Endothelial cell of umbilical vein (primary cell): Measurements from ENCODE around the gene BICD2. TPM values are rescaled to one million over a fixed set of nuclear protein-coding genes. Genes with fewer than 3 reads are reported as not detected.

Source experiments
- BruUV-seq: library from RNA; stranded (reverse); fragments of 400-500 nt; replicated peaks from 2 replicates; lab custom pipeline; 2021; lab: Mats Ljungman, UMichigan
- CTCF ChIA-PET: fragments of 300-600, 350-600 bp; sonication (Branson Sonifier 250); formaldehyde crosslinking; loops from one replicate; lab custom pipeline; 2021; ENCODE audit warnings: antibody characterized with exemption, inconsistent platforms; lab: Charles Lee
- POLR2A ChIA-PET: fragments of 300-600, 350-600 bp; sonication (Branson Sonifier 250); formaldehyde crosslinking; loops from one replicate; lab custom pipeline; 2021; ENCODE audit warnings: antibody characterized with exemption, inconsistent platforms; lab: Charles Lee
- DNase-seq: peaks from one replicate; pipeline ENCODE4 v3.0.0-alpha.2; 2011; ENCODE audit warnings: low read depth, low spot score
- FAIRE-seq: peaks from 2 replicates; lab custom pipeline; 2011; peaks lifted over from hg19 to GRCh38; lab: Jason Lieb, UNC
- H2AFZ ChIP-seq: 2 replicates; pipeline ENCODE4 v1.6.0; 2012; ENCODE audit warnings: low read depth, low read length, control low read depth, inconsistent platforms
- H3K27ac ChIP-seq: 2 replicates; pipeline ENCODE4 v1.5.1; 2011; ENCODE audit warnings: low read depth, mild to moderate bottlenecking, control low read depth, low read length, moderate library complexity; ENCODE audit not compliant: insufficient read depth
- H3K27me3 ChIP-seq, 2 experiments: 2 replicates each; pipeline versions ENCODE4 v1.6.0 to v1.6.1; 2011; ENCODE audit warnings: low read length in 2 of 2, mixed read lengths in 1 of 2; ENCODE audit not compliant: control insufficient read depth in 2 of 2, insufficient read depth in 2 of 2
- H3K36me3 ChIP-seq, 2 experiments: 2 replicates in 1 of 2; 3 replicates in 1 of 2; pipeline ENCODE4 v1.5.1; 2011; ENCODE audit warnings: low read length in 2 of 2, mild to moderate bottlenecking in 1 of 2, moderate library complexity in 1 of 2; ENCODE audit not compliant: control insufficient read depth in 2 of 2, insufficient read depth in 2 of 2; ENCODE audit errors: extremely low read depth in 1 of 2
- H3K4me1 ChIP-seq: 3 replicates; pipeline ENCODE4 v1.5.1; 2011; ENCODE audit warnings: mild to moderate bottlenecking, low read length; ENCODE audit not compliant: control insufficient read depth, insufficient read depth; ENCODE audit errors: extremely low read depth
- H3K4me2 ChIP-seq: 2 replicates; pipeline ENCODE4 v1.6.1; 2011; ENCODE audit warnings: low read length, control low read depth, mixed read lengths; ENCODE audit not compliant: insufficient read depth
- H3K4me3 ChIP-seq, 3 experiments: fragments of 200-600 bp in 1 of 3; sonication (generic), shearing (Covaris generic) in 1 of 3; replicated peaks in 1 of 3; 2 replicates each; pipeline ENCODE4 v1.5.1; 2011 to 2016; ENCODE audit warnings: control low read depth in 3 of 3, low read length in 3 of 3, mild to moderate bottlenecking in 2 of 3, inconsistent platforms in 1 of 3, low read depth in 1 of 3, moderate library complexity in 1 of 3; ENCODE audit not compliant: insufficient read depth in 1 of 3
- H3K79me2 ChIP-seq: 2 replicates; pipeline ENCODE4 v1.6.0; 2012; ENCODE audit warnings: low read length, inconsistent platforms; ENCODE audit not compliant: control insufficient read depth, insufficient read depth
- H3K9ac ChIP-seq: replicated peaks from 2 replicates; pipeline ENCODE3; 2011; ENCODE audit warnings: low read length, control low read depth; ENCODE audit not compliant: insufficient read depth; ENCODE audit errors: extremely low read depth
- H3K9me1 ChIP-seq: replicated peaks from 3 replicates; pipeline ENCODE4 v1.6.0; 2011; ENCODE audit warnings: mild to moderate bottlenecking, low read length; ENCODE audit not compliant: control insufficient read depth, insufficient read depth; ENCODE audit errors: extremely low read depth
- H3K9me3 ChIP-seq: replicated peaks from 2 replicates; pipeline ENCODE4 v1.5.1; 2012; ENCODE audit warnings: low read length, inconsistent platforms; ENCODE audit not compliant: control insufficient read depth, insufficient read depth
- H4K20me1 ChIP-seq: replicated peaks from 2 replicates; pipeline ENCODE3; 2011; ENCODE audit warnings: mild to moderate bottlenecking, low read length; ENCODE audit not compliant: control insufficient read depth, insufficient read depth; ENCODE audit errors: extremely low read depth
- EZH2 ChIP-seq: IDR thresholded peaks from 2 replicates; pipeline ENCODE4 v1.6.1; 2012; ENCODE audit warnings: borderline replicate concordance, low read depth, mild to moderate bottlenecking, moderate library complexity, low read length, inconsistent platforms; ENCODE audit not compliant: severe bottlenecking
- FOS ChIP-seq: IDR thresholded peaks from 2 replicates; pipeline ENCODE4 v1.6.1; 2011; ENCODE audit warnings: mild to moderate bottlenecking, low read length, moderate library complexity, borderline replicate concordance; ENCODE audit not compliant: insufficient read depth
- GATA2 ChIP-seq: IDR thresholded peaks from 2 replicates; pipeline ENCODE4 v1.7.0; 2011; ENCODE audit warnings: low read depth, mild to moderate bottlenecking, moderate library complexity, mixed read lengths, low read length; ENCODE audit not compliant: insufficient read length, insufficient read depth
- JUN ChIP-seq: IDR thresholded peaks from 2 replicates; pipeline ENCODE4 v1.6.1; 2011; ENCODE audit warnings: borderline replicate concordance, low read depth; ENCODE audit not compliant: insufficient read length, insufficient read depth
- MYC ChIP-seq: IDR thresholded peaks from one replicate; pipeline ENCODE4 v1.6.1; 2011; ENCODE audit warnings: mild to moderate bottlenecking, low read depth, low read length
- POLR2A ChIP-seq: IDR thresholded peaks from 2 replicates; pipeline ENCODE4 v1.6.1; 2012; ENCODE audit warnings: low read depth, mild to moderate bottlenecking, control low read depth, low read length
- POLR2AphosphoS5 ChIP-seq: IDR thresholded peaks from 2 replicates; pipeline ENCODE4 v1.6.1; 2012; ENCODE audit warnings: low read depth, mild to moderate bottlenecking, control low read depth, low read length, moderate library complexity; ENCODE audit not compliant: insufficient read depth
- dilution Hi-C: fragments of 300-500 bp; cut with MboI; formaldehyde crosslinking; loops from one replicate; pipeline ENCODE4 v1.15.0; 2019; ENCODE audit warnings: low sequenced_read_pairs; ENCODE audit not compliant: extremely low pct_ligation_motif_present
- intact Hi-C: fragments of 100-400 bp; cut with micrococcal nuclease; formaldehyde crosslinking; loops from one replicate; pipeline ENCODE4 v1.10.0; 2022
- polyA plus RNA-seq, 4 experiments: library from polyadenylated mRNA; depleted of rRNA in 3 of 4; stranded (reverse) in 3 of 4; unstranded in 1 of 4; fragments of >200 nt; gene quantifications; 2 replicates each; pipeline versions ENCODE4 v1.2.1 to v1.2.3, GENCODE V29; 2011 to 2012; ENCODE audit warnings: missing spikeins in 1 of 4
- total RNA-seq: library from RNA; stranded (reverse); gene quantifications from 2 replicates; pipeline ENCODE4 v1.2.3, GENCODE V29; 2021
- TF ChIP-seq, protein P1 (sequence below), 2 donors: IDR thresholded peaks; 1 replicate in 1 of 2; 2 replicates in 1 of 2; pipeline ENCODE4 v1.5.1; 2011; ENCODE audit warnings: low read length in 2 of 2, mild to moderate bottlenecking in 2 of 2, moderate library complexity in 2 of 2, control low read depth in 1 of 2, inconsistent platforms in 1 of 2, low read depth in 1 of 2; ENCODE audit not compliant: insufficient read depth in 1 of 2; ENCODE audit errors: extremely low read depth in 1 of 2

Gene BICD2
- total and polyA plus RNA-seq, 2 donors (not counting 3 experiments of a cell fraction or from before 2014, with no cell fraction given): 14.3 to 39.3 TPM

DNA sequence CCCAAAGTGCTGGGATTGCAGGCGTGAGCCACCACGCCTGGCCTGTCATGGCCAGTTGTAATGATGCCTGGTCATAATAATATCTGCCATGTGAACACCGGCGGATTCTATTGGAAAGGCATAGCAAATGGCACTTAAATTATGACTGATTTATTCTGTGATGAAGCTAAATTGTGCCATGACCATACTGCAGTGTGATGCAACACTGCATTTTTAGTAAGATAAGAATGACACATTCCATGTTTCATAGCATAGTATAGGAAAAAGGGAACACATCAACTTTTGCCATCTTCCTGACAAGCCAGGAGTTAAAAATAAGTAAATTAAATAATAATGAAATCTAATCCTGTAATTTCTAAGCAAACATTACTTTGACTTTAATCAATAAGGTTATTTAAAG is 30.4 kb upstream of the BICD2 start:
- H3K4me2 ChIP-seq: no peak overlapping the region
- no peak for DNase-seq
- no peaks in the 10 kb centered on the region for H3K36me3 ChIP-seq
- FAIRE-seq: no peak
- no peaks in the 10 kb centered on the region for H3K79me2 ChIP-seq
- H3K4me3 ChIP-seq: no peak overlapping the region
- TF ChIP-seq FOS: no peak
- TF ChIP-seq JUN: no peak
- TF ChIP-seq EZH2: no peak
- TF ChIP-seq, protein P1, sequence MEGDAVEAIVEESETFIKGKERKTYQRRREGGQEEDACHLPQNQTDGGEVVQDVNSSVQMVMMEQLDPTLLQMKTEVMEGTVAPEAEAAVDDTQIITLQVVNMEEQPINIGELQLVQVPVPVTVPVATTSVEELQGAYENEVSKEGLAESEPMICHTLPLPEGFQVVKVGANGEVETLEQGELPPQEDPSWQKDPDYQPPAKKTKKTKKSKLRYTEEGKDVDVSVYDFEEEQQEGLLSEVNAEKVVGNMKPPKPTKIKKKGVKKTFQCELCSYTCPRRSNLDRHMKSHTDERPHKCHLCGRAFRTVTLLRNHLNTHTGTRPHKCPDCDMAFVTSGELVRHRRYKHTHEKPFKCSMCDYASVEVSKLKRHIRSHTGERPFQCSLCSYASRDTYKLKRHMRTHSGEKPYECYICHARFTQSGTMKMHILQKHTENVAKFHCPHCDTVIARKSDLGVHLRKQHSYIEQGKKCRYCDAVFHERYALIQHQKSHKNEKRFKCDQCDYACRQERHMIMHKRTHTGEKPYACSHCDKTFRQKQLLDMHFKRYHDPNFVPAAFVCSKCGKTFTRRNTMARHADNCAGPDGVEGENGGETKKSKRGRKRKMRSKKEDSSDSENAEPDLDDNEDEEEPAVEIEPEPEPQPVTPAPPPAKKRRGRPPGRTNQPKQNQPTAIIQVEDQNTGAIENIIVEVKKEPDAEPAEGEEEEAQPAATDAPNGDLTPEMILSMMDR (IDR thresholded peaks at IDR 0.05; ENCODE audit: extremely low read depth in 1 of 2, insufficient read depth in 1 of 2, low read depth in 1 of 2, low read length in 2 of 2): no peak
- TF ChIP-seq POLR2A: no peak
- TF ChIP-seq MYC: no peak
- TF ChIP-seq POLR2AphosphoS5: no peak
- TF ChIP-seq GATA2: no peak
- POLR2A ChIA-PET: no interaction called here
- H3K27ac ChIP-seq: no peak overlapping the region
- no peak overlapping the region for H3K9ac ChIP-seq
- dilution Hi-C loops: no loop called here
- H3K27me3 ChIP-seq: peaks cover 15 to 18% of the 10 kb centered on the region in 2 experiments
- intact Hi-C loops: loop anchor here (5.0 kb wide), 2 partner anchors 468 to 658 kb away; partner anchors contain the start of genes CENPP and NOL8
- CTCF ChIA-PET: interaction anchor here (6.9 kb wide), 1 partner anchor 78 kb away, joined by 226 read pairs; no protein-coding TSS in a partner anchor
- H2AFZ ChIP-seq: no peak overlapping the region
- H3K9me1 ChIP-seq: no peaks in the 10 kb centered on the region
- no peaks in the 10 kb centered on the region for H4K20me1 ChIP-seq
- H3K4me1 ChIP-seq: no peaks in the 10 kb centered on the region
- BruUV-seq: no TSS peak
- no peaks in the 10 kb centered on the region for H3K9me3 ChIP-seq
